Tibial artery (tissue), 4 donors: Measurements from ENCODE around the gene MYOF.

Experiments used
- DNase-seq, 2 donors: peaks; one replicate each; pipeline ENCODE4 v3.0.0-alpha.2; 2019
- H3K27ac ChIP-seq, 2 donors: fragments of 200-600 bp; sonication (generic) in 1 of 2; 1 replicate in 1 of 2; 2 replicates in 1 of 2; pipeline ENCODE4 v1.5.1; 2018 to 2019; ENCODE audit warnings: mild to moderate bottlenecking in 1 of 2
- H3K27me3 ChIP-seq, 2 donors: fragments of 200-600 bp; sonication (generic) in 1 of 2; one replicate each; pipeline versions ENCODE4 v1.5.1 to v1.6.0; 2016 to 2019
- H3K36me3 ChIP-seq, 3 donors: fragments of 200-600 bp; sonication (generic) in 2 of 3; one replicate each; pipeline ENCODE4 v1.5.1; 2016 to 2019; ENCODE audit warnings: mild to moderate bottlenecking in 2 of 3
- H3K4me1 ChIP-seq, 4 donors: fragments of 200-600 bp; sonication (generic) in 2 of 4; 1 replicate in 3 of 4; 2 replicates in 1 of 4; pipeline ENCODE4 v1.5.1; 2016 to 2019
- H3K4me3 ChIP-seq, 2 donors: fragments of 200-600 bp; sonication (generic) in 1 of 2; 1 replicate in 1 of 2; 2 replicates in 1 of 2; pipeline ENCODE4 v1.5.1; 2018 to 2019; ENCODE audit warnings: mild to moderate bottlenecking in 2 of 2
- H3K9me3 ChIP-seq, 3 donors: fragments of 200-600 bp; sonication (generic) in 1 of 3; one replicate each; pipeline ENCODE4 v1.5.1; 2016 to 2019
- CTCF ChIP-seq, 2 experiments: fragments of 200-600 bp in 1 of 2; fragments of 450-650 bp in 1 of 2; IDR thresholded peaks; one replicate each; pipeline ENCODE4 v1.5.1; 2017 to 2019; ENCODE audit warnings: antibody characterized with exemption in 2 of 2, mild to moderate bottlenecking in 1 of 2, moderate library complexity in 1 of 2
- intact Hi-C: fragments of 100-400 bp; cut with DNase I; formaldehyde crosslinking; loops from one replicate; pipeline ENCODE4 v1.15.0; 2023; ENCODE audit warnings: low total_unique reads

Gene MYOF

GRCh38 chr10:93299606-93300287, 182.4 kb downstream of the MYOF start:
- H3K9me3 ChIP-seq: no peaks in the 10 kb centered on the region
- H3K27ac ChIP-seq: no peak overlapping the region
- no peaks in the 10 kb centered on the region for H3K4me1 ChIP-seq
- no peak overlapping the region for H3K4me3 ChIP-seq
- no peak for TF ChIP-seq CTCF (IDR thresholded peaks at IDR 0.05)
- H3K27me3 ChIP-seq: no peaks in the 10 kb centered on the region
- intact Hi-C loops: loop anchor here (10.0 kb wide), 1 partner anchor 185 kb away; no protein-coding TSS in a partner anchor
- peaks cover 0 to 9% (median 5%) of the 10 kb centered on the region in 3 donors for H3K36me3 ChIP-seq
- no peak for DNase-seq

DNA sequence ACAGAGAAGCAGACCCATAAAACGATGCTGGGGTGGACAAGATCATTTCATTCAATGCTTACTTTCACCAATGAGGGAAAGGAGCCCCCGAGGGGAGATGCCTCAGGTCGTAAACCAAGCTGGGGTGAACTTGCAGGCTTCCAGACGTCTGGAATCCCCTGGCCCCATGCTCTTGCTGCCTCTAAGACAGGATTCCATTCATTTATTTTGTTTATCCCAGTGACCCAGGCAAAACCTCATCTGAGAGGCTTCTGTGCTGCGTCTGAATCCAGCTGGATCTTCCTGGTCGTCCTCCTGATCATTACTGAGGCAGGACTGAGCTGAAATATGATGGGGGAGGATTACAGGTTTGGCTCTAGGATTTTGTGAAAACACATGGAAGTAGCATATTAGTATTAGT, 182.9 kb downstream of the MYOF start:
- Histone ChIP-seq H3K36me3 (peaks cover 0 to 4% (median 0%) of the 10 kb centered on the region in 3 donors), H3K9me3 (no peaks in the 10 kb centered on the region), H3K27ac (no peak overlapping the region), H3K4me3 (no peak overlapping the region), H3K27me3 (no peaks in the 10 kb centered on the region), H3K4me1 (no peaks in the 10 kb centered on the region)
- no peak for TF ChIP-seq CTCF (IDR thresholded peaks at IDR 0.05)
- intact Hi-C loops: loop anchor here (10.0 kb wide), 1 partner anchor 184 kb away; no protein-coding TSS in a partner anchor
- no peak for DNase-seq

DNA sequence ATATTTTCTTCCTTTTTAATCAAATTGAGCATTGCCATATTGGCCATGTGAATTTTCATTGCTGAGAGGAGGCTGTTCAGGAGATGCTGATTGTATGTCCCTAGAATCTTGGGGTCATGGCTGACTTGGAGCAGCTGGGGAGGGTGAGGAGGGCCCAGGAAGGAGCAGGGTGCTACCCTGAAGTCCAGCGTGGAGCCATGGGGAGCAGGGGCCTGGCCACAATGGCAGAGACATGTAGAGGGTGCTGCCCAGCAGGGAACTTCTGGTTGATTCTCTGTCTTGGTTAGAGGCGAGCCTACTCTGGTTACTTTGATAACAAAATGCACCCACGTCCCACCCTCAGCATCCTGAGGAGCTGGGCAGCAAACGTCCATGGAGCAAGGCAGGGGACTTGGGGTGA, 186.0 kb downstream of the MYOF start:
- H3K27me3 ChIP-seq: no peaks in the 10 kb centered on the region
- no peak overlapping the region for H3K4me3 ChIP-seq
- no peak for DNase-seq
- H3K9me3 ChIP-seq: no peaks in the 10 kb centered on the region
- no peaks in the 10 kb centered on the region for H3K4me1 ChIP-seq
- H3K36me3 ChIP-seq: no peaks in the 10 kb centered on the region
- no peak for TF ChIP-seq CTCF (IDR thresholded peaks at IDR 0.05)
- no peak overlapping the region for H3K27ac ChIP-seq
- intact Hi-C loops: loop anchor here (10.0 kb wide), 1 partner anchor 181 kb away; no protein-coding TSS in a partner anchor

DNA sequence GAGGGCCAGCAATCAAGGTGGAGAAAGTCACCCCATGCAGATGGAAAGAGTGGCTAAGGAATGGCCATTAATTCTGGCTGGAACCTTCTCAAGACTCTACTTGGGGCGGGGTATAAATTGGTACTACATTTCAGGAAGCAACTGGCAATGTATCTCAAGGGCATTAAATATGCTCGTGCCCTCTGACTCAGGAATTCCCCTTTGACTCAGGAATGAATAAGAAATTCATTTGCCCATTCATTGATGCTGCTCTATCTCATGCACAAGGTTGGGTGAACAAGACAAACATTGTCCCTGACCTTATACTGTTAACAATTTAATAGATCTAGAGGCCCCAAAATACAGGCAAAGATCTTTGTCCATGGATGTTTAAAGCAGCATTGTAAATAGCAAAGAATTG, 188.1 kb downstream of the MYOF start:
- no peak overlapping the region for H3K4me3 ChIP-seq
- no peaks in the 10 kb centered on the region for H3K4me1 ChIP-seq
- H3K27ac ChIP-seq: no peak overlapping the region
- H3K27me3 ChIP-seq: no peaks in the 10 kb centered on the region
- intact Hi-C loops: loop anchor here (10.0 kb wide), 1 partner anchor 179 kb away; no protein-coding TSS in a partner anchor
- DNase-seq: no peak
- H3K36me3 ChIP-seq: no peaks in the 10 kb centered on the region
- no peak for TF ChIP-seq CTCF (IDR thresholded peaks at IDR 0.05)
- H3K9me3 ChIP-seq: no peaks in the 10 kb centered on the region

DNA sequence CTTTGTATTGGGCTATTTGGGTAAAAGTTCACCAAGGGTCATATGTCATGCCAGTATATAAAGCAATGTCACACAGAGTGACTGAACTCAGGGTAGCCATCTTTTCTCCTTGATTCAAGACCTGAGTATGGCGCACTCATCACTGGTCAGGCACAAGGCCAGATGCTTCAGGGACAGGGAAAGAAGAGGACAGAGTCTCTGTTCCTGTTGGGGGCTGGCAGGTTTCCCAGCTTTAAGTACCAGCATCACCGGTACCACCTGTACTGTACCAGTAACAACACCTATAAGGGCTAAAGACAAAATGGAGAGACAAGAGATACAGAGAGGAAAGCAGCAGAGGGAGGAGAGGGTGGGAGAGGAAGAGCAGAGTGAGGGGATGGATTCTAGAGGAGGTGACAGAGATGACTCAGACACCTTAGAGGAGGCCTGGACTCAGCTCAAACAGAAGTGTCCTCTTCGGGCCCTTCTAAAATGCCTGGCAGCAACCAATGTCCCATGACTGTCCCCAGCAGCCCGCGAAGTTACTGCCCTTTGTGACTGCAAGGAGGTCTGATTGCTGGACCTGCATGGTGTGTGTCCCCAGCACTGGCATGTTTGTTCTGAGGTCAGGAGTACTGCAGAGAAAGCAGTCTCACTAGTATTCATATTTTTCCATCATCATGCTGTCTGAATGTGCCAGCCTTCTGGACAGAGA, 191.3 kb downstream of the MYOF start:
- H3K27me3 ChIP-seq: no peaks in the 10 kb centered on the region
- no peaks in the 10 kb centered on the region for H3K36me3 ChIP-seq
- no peak overlapping the region for H3K4me3 ChIP-seq
- H3K27ac ChIP-seq: no peak overlapping the region
- no peaks in the 10 kb centered on the region for H3K9me3 ChIP-seq
- no peak for TF ChIP-seq CTCF (IDR thresholded peaks at IDR 0.05)
- DNase-seq: no peak
- intact Hi-C loops: loop anchor here (10.0 kb wide), 1 partner anchor 176 kb away; no protein-coding TSS in a partner anchor
- peaks cover 0 to 4% (median 0%) of the 10 kb centered on the region in 4 donors for H3K4me1 ChIP-seq
